ENCODE results near the gene GPR55.
"Not testable (repeated sequence)": the region's sequence is repeated elsewhere in the genome, so short reads cannot be mapped to it uniquely, and the experiment has no call there.

The GPR55 gene, protein sequence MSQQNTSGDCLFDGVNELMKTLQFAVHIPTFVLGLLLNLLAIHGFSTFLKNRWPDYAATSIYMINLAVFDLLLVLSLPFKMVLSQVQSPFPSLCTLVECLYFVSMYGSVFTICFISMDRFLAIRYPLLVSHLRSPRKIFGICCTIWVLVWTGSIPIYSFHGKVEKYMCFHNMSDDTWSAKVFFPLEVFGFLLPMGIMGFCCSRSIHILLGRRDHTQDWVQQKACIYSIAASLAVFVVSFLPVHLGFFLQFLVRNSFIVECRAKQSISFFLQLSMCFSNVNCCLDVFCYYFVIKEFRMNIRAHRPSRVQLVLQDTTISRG

DNA sequence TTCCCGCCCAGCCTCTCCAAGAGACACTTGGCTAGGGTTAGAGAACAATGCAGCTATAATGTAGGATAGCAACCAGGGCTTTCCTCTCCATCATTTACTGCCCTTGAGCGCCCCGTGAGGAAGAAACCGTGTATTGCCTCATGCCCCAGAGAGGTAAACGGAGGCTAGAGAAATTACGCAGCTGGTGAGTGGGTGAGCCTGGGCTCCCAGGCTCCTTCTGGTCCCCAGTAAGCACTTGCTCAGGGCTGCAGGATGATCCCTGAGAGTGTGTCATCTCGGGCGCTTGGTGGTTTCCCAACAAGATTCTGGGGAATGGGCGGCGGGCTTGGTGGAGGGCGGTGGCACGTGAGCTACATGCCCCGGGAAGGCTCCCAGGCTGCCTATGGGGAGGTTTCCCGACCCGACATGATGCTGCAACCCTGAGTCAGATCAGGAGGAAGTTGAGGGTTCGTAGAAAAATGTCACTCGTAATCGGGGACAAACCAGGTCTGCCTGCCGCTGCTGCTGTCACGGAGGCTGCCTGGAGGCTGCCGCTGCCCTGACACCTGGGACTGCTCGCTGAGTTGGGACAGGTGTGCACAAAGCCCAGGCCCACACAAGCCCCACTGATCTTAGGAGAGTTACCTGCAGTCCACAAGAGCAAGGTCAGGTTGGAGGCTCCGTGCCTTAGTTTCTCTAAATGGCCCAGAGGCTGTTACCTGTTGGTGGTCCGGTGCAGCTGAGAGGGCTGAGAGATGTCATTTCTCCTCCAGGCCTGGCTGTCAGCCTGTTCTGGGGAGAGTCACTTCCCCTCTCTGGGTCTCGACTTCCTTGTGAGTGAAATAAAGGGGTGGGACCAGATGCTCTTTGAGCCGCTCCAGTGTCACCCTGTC is at the start of gene GPR55:
Gene GPR55 (minus strand): TSS at position 773 of the 872 bp plus-strand sequence. CDS start 14,280 bp downstream, outside the sequence.
- peak; percentile 59 for DNase-seq (ENCODE audit: low spot score)

DNA sequence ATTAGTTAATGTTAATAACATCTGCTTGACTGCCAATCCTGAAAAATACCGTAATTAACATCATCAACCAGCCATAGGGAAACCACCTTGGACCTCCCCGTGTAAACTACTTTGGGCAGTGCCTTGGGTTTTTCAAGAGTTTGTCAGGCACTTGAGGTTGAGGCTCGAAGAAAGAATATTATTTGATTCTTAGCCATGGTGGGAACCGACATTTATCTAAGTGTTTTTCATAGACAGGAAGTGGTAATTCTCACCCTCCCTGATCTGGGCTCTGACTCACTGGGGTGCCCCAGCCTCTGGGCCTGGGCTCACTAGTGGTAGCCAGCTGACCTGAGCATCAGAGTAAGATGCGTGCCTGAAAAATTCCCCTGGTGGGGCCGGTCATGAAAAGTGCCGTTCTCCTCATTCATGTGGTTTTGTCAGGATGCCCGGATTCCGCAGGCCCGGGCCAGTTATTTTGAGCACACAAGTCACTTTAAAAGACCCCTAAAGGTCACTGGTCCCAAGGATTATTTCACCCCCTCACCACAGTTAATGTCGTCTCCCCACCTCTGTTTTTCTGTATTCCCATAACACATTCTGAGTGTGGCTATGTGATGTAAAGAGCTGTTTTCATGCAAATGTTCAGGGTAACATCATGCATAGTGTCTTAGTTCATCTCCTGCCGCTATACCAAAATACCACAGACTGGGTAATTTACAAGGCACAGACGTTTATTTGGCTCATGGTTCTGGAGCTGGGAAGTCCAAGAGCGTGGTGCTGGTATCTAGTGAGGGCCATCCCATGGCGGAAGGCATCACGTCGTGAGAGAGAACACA is 49.3 kb upstream of the GPR55 start:
- DNase-seq (ENCODE audit: low spot score) = no peak

DNA sequence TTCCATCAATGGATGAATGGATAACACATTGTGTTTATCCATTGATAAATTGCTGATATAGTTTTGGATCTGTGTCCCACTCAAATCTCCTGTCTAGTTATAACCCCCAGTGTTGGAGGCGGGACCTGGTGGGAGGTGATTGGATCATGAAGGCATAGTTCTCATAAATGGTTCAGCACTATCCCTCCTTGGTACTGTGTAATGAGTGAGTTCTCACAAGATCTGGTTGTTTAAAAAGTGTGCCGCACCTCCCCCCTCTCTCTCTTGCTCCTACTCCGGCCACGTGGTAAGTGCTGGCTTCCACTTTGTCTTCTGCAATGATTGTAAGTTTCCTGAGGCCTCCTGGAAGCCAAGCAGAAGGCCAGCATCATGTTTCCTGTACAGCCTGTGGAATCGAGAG is 47.0 kb upstream of the GPR55 start:
- DNase-seq (ENCODE audit: low spot score) = no peak

DNA sequence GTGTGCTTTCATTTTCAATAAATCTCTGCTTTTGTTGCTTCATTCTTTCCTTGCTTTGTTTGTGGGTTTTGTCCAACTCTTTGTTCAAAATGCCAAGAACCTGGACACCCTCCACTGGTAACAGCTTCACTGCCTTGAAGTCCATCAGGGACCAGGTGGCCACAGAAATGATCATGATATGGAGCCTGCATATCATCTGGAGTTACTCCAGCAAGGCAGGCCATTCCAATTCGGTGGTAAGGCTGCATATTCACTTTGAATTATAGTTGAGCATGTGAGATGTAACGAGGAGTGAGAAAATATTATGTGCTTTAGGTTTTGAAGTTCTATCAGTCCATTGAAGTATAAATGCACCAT is 44.6 kb upstream of the GPR55 start:
- no peak for DNase-seq (ENCODE audit: low spot score)

DNA sequence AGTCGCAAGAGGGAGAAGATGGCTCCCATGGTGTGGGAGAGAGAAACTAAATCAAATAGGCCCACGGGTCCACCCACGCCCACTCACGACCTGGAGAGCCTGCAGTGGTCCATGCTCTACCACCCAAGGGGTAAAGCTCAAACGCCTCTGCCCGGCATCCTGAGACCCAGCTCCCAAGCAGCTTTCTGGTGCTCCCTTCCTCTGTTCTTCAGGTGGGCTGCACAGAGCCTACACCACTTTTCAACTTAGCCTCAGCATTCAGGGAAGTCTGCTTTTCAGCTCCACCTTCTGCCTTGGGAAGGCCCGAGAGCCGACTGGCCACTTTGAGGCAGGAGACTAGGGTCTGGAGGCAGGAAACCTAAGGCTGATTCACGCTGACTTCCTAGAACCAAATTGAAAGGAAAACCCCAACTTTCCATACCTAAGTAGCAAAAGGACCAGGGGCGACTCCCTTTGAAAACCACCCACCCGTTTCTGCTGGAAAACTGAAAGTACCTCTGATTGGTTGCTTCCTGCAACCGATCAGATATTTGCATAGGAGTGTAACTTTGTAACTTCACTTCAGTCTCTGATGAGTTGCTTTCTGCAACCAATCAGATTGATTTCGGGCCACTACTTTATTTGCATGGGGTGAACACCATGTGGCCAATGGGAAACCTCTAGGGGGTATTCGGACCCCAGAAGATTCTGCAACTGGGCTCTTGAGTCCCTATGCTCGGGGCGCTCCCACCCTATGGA is 44.0 kb upstream of the GPR55 start:
- no peak for DNase-seq (ENCODE audit: low spot score)

DNA sequence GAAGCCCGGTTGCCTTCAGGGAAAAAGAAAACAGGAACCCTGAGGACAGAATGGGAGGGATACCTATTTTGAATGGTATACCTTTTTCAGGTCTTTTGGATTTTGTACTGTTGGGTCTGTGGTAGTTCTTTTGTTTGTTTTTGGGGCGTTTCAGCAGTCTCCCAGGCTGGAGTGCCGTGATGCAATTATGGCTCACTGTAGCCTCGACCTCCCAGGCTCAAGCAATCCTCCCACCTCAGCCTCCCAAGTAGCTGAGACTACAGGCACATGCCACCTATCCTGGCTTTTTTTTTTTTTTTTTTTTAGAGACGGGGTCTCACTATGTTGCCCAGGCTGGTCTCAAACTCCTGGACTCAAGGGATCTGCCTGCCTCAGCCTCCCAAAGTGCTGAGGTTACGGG is 43.3 kb upstream of the GPR55 start:
- DNase-seq (ENCODE audit: low spot score) = not testable (repeated sequence)

DNA sequence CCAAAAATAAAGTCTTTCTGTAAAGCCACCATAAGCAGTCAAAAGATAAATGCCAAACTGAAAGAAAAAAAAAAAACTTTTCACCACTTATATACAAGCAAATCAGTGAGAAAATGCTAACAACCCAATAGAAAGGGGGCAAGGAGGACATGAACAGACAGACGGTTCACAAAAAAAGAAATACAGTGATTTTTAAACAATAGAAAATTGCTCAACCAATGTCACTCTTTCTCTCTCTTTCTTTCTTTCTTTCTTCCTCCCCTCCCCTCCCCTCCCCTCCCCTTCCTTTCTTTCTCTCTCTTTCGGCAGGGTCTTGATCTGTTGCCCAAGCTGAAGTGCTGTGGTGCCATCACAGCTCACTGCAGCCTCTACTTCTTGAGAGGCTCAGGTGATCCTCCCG is 42.1 kb upstream of the GPR55 start:
- DNase-seq (ENCODE audit: low spot score) = no peak

DNA sequence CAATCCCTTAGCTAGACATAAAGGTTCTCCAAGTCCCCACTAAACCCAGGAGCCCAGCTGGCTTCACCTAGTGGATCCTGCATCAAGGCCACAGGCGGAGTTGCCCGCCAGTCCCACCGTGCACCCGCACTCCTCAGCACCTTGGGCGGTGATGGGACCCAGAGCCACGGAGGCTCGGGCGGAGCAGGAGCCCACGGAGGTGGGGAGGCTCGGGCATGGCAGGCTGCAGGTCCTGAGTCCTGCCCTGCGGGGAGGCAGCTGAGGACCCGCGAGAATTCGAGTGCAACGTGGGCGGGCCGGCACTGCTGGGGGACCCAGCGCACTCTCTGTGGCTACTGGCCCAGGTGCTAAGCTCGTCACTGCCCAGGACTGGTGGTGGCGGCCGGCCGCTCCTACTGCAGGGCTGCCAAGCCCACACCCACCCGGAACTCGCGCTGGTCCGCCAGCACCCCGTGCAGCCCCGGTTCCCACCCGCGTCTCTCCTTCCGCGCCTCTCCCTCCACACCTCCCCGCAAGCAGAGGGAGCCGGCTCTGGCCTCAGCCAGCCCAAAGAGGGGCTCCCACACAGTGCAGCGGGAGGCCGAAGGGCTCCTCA is 39.2 kb upstream of the GPR55 start:
- no peak for DNase-seq (ENCODE audit: low spot score)

DNA sequence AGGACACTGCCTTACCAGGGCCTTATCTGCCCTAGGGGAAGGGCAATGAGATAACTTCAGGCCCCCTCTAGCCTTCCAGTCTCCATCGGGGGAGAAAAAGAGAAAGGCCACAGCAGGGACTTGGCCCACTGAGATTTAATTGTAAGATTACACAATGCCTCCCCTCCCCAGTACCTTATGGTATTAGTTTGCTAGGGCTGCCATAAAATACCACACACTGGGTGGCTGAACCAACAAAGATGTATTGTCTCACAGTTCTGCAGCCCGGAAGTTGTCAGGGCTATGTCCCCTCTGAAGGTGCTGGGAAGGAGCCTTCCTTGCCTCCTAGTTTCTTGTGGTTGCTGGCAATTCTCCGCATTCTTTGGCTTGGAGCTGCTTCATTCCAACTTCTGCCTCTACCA is 36.0 kb upstream of the GPR55 start:
- DNase-seq (ENCODE audit: low spot score) = no peak

DNA sequence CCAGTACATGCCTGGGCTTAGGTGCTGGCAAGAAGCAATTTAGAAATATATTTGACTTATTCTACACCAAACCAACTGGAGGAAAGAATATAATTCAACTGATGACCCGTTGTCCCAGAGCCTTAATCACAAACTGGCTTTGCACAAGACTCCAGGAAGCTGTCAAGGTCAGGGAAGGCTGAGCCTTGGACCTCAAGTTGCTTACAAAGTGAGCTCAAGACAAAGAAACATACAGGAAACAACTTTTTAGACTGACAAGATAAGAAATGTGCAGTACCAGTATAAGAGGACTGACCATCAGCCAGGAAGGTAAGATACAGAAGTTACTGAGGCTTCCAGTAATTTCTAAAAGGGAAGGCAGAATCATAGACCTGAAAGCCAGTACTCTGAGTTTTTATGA is 35.0 kb upstream of the GPR55 start:
- DNase-seq (ENCODE audit: low spot score) = no peak

DNA sequence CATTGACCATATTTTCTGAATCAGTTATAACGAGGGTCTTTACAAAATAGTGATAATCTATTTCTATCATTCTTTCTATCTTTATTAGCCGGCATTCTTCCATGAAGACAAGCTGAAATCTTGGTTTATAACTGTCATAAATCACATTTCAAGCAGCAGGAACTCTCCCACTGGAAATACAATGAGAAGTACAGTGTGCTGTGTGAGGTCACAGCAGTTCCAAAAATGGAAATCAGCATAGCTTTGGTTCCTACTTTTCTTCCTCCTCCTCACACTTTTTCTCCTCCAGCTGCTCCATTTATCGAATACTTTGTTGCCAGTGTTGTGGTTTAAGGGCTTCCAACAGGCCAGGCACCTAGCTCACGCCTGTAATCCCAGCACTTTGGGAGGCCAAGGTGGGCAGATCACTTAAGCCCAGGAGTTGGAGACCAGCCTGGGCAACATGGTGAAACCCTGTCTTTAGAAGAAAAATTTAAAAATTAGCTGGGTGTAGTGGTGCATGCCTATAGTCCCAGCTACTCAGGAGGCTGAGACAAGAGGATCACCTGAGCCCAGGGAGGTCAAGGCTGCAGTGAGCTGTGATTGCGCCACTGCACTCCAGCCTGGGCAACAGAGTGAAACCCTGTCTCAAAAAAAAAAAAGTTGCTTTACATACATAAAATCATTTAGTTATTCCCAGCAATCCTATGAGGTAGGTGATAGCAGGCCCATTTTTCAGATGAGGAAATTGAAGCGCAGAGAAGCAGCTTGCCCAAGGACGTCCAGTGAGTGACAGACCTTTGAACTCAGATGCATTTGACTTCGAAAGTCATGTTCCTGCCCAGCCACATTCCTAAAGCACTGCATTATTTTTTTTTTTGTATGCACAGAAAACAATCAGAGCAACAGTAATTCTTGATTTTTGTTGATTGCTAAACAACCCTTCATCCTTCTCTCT is 34.0 kb upstream of the GPR55 start:
- no peak for DNase-seq (ENCODE audit: low spot score)

DNA sequence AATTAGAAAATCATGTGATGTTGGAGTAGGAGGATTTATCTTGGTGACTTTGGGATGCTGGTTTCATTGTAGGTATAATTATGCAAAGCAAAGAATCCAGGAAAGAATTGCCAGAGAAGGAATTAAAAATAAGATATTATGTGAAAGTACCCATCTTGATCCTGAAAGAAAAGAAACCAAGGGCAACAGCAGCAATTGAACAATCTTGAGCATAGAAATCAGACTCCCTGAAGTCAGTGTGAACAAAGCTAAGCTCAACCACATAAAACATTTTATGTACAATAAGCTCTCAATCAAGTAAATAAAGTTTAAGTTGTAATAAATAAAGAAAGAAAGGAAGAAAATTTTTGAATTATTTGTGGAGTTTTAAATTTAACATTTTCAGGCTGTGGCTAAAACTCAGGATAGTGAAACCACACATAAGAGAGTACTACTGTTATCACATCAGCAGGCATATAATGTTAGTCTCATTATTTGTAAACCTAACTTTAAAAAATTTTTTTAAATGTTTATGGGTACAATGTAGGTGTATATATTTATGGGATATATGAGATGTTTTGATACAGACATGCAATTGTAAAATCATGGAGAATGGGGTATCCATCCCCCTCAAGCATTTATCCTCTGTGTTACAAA is 32.8 kb upstream of the GPR55 start:
- no peak for DNase-seq (ENCODE audit: low spot score)

DNA sequence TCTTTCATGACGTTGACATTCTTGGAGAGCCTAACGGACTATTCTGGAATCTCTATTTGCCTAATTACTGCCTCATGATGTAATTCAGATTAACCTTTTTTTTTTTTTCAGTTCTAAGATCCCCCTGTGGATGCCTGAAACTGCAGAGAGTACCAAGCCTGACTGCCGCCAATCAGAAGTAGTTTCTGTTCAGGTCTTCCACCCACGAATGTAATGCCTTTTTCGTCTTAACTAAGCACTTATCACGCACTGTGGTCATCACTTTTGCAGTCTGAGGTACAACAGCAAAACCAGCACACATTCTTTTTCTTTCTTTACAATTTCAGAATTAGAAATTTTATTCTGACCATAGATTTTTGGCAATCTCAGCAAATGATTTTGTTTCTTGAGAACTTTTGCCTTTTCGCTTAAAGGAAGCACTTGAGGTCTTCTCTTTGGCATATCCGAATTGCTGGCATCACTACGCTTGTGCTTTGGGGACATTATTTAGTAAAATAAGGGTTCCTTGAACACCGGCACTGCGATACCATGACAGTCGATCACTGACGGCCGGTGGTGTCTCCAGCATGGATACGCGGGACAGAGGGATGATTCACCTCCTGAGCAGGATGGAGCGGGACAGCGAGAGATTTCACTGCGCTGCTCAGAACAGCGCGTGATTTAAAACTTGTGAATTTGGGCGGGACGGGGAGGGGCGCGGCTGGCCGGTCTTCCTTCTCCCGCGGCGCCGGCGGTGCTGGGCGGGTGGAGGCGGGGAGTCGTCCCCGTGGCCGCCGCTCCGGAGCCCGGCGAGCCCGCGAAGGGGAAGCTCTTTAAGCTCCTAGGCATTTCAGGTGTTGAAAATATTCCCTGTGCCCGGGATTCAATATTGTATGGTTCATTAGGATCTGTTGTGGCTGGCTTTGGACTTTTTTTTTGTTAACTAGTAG is 32.0 kb upstream of the GPR55 start:
- DNase-seq (ENCODE audit: low spot score) = peak; percentile 14

DNA sequence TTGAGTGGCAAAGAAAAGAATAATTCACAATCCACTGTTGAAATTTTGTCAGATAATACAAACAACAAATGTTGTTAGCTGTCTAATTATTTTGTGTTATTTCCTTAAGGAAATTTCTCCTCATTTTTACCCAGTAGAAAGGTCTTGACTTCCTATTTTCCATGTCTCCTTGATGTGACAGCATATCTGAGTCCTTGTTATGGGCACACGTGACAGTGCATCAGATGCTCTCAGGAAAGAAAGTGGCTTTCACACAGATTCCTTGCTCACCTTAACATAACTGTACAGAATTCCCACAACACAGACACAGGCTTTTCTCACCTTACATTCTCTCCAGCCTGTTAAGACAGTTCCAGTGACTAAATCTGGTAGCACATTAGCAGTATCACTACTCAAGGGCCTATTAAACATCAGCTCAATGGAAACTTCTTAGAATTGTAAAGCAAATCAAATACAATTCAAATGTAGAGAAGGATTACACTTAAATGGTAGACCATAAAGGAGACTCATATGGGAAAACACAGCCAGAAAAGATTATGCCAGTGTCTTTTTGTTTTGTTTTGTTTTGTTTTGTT is 30.2 kb upstream of the GPR55 start:
- DNase-seq (ENCODE audit: low spot score) = no peak

DNA sequence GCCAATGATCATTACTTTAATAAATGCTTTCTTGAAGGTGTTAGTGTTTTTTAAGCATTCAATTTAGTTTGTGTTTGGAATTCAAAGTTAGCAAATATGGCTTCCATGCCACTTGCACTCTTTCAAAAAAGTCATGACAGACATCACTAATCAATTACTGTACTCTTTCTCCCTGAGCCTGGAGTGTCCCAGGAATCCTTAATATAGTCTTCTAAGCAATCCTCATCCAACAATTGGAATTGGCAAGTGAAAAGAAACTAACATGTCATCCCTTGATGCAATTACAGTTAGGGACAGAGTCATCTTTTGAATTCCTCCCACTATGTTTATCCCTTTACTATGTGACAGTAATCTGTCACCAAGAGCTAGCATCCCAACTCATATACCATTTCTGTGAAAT is 29.7 kb upstream of the GPR55 start:
- no peak for DNase-seq (ENCODE audit: low spot score)

DNA sequence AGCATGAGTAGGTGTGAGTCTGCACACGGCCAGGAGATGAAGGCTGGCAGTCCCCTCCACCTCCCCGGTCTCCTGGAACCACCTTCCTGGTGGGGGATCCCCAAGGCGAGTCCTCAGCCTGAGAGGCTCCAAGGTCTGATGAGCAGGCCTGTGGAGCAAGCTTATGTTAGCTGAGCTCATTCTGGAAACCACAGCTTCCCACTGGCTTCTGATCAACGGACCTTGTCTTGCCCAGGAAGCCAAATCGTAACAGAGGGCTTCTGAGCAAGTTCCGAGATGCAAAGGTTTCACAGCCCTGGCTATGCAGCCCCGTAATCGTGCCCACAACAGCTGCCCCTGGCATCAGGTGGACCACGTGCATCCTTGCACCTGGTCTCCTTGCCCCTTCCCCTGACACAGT is 28.8 kb upstream of the GPR55 start:
- no peak for DNase-seq (ENCODE audit: low spot score)

DNA sequence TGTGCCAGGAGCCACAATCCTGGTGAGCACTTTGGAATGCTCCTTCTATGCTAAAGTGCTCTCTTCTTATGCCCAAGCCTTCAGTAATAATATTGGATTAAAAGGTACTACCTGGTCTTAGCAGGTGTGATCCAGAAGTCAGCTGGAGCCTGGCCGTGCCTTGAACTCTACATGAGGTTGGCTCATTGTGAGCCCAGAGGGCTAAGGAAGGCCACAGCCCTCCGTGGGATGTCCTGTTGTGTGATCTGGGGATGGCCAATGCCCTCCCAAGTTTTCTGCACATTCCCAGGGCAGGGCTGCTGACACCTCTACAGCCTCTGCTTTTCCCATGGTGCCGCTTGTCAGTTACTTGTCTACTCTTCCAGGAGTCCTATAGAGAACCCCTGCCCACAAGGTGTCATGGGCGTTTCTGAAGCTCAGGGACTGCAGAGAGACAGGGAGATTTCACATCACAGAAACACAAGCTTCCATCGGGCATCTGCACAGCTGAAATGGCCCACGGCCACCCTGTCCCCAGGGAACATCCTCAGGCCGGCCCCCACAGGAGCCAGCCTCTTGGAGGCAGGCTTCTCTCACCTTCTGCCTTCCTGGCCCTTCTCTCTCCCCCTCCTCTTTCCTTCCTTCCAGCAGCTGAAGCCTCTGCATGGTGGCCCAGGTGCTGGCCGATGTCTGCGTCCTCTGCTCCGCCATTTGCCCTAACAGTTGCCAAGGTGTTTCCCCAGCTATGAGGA is 27.3 kb upstream of the GPR55 start:
- no peak for DNase-seq (ENCODE audit: low spot score)

DNA sequence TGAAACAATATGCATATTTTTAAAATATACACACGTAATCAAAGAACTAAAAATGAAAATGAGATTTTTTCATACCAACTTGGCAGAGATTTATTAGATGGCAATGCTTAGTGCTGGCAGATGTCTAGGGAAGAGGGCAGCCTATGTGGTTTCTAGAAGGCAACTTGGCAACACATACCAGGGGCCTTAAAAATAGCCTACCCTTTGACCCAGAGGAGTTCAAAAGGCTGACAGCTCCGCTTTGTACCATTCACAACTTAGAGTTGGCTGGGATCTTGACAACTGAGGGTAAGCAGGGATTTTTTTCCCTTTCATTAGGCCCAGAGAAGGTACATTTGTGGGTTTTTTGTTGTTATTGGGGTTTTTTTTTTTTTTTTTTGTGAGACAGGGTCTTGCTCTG is 26.4 kb upstream of the GPR55 start:
- DNase-seq (ENCODE audit: low spot score) = no peak

All from Ammon's horn (tissue), 1 donor.